GM21717 (cell line): Measurements from ENCODE around the gene CTXN1.
"Not testable (repeated sequence)": the region's sequence is repeated elsewhere in the genome, so short reads cannot be mapped to it uniquely, and the experiment has no call there.

ENCODE experiments used
- ATAC-seq: cut with Tn5 transposase; IDR thresholded peaks from one replicate; pipeline ENCODE4 v1.9.1; 2021; ENCODE audit warnings: mild to moderate bottlenecking, moderate library complexity; ENCODE audit not compliant: unreplicated experiment

Gene CTXN1

DNA sequence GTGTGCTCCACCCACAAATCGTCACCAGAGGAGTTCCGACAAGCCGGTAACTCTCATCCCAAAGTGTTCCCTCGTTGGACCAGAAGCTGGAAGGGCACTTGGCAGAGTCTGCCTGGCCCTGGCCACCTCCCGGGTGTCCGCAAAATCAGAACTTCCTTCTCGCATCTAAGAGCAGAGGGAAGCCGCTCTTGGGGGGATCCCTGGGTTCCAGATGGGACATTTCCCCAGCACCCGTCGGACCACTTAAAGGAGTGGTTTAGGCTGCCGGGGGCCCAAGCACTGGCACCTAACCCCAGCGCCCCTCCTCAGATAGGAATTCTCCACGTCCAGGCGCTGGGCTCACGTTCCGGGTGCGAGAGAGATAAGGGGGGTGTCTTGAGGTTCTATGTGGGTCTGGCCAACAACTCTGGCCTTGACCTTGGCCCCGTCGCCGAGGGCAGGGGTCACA is 23.1 kb downstream of the CTXN1 start:
- peak; percentile 11 for ATAC-seq

DNA sequence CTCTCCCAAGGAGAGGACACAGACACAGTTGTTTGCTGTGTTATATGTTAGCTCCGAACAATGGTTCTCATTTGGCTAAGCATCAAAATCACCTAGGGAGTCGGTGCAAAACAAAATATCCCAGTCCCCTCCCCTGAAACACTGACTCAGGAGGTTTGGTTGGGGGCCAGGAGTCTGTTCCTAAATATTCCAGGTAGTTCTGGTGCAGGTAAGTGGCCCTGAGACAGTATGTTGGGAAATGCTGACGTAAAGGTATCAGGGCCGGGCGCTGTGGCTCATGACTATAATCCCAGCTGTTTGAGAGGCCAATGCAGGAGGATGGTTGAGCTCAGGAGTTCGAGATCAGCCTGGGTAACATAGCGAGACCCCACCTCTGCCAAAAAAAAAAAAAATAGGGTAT is 24.6 kb downstream of the CTXN1 start:
- ATAC-seq: no peak

DNA sequence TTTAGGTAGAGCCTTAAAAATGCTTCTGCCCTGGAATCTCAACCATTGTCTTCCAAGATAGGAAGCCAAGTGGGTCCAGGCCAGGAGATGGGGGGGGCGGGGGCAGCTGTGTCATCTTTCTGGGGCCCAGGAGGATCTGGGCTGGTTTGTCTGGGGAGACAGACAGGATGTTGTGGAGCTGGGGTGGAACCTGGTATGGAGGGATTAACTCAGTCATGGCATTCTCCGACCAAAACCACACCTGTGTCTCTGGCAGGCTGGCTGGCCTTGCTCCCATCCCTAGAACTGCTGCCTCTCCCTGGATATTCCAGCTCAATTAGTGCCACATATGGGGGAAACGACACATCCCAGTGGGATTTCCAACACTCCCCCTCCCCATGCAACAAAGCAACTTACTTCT is 25.0 kb downstream of the CTXN1 start:
- ATAC-seq: no peak

DNA sequence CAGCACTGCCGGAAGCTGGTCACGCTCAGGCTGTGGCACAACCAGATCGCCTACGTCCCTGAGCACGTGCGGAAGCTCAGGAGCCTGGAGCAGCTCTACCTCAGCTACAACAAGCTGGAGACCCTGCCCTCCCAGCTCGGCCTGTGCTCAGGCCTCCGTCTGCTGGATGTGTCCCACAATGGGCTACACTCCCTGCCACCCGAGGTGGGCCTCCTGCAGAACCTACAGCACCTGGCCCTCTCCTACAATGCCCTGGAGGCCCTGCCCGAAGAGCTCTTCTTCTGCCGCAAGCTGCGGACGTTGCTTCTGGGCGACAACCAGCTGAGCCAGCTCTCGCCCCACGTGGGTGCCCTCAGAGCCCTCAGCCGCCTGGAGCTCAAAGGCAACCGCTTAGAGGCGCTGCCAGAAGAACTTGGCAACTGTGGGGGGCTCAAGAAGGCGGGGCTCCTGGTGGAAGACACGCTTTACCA is 25.5 kb downstream of the CTXN1 start:
- ATAC-seq: no peak

DNA sequence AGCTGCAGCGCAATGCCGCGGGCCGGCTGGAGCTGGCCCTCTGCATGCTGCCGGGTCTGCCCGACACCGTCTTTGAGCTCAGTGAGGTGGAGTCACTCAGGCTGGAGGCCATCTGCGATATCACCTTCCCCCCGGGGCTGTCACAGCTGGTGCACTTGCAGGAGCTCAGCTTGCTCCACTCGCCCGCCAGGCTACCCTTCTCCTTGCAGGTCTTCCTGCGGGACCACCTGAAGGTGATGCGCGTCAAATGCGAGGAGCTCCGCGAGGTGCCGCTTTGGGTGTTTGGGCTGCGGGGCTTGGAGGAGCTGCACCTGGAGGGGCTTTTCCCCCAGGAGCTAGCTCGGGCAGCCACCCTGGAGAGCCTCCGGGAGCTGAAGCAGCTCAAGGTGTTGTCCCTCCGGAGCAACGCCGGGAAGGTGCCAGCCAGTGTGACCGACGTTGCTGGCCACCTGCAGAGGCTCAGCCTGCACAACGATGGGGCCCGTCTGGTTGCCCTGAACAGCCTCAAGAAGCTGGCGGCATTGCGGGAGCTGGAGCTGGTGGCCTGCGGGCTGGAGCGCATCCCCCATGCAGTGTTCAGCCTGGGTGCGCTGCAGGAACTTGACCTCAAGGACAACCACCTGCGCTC is 26.1 kb downstream of the CTXN1 start:
- no peak for ATAC-seq

DNA sequence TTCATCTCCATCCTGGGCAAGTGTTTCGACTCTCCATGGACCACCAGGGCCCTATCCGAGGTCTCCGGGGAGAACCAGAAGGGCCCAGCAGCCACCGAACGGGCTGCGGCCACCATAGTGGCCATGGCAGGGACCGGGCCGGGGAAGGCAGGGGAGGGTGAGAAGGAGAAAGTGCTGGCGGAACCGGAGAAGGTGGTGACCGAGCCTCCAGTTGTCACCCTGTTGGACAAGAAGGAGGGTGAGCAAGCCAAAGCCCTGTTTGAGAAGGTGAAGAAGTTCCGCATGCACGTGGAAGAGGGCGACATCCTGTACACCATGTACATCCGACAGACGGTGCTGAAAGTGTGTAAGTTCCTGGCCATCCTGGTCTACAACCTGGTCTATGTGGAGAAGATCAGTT is 27.0 kb downstream of the CTXN1 start:
- no peak for ATAC-seq

DNA sequence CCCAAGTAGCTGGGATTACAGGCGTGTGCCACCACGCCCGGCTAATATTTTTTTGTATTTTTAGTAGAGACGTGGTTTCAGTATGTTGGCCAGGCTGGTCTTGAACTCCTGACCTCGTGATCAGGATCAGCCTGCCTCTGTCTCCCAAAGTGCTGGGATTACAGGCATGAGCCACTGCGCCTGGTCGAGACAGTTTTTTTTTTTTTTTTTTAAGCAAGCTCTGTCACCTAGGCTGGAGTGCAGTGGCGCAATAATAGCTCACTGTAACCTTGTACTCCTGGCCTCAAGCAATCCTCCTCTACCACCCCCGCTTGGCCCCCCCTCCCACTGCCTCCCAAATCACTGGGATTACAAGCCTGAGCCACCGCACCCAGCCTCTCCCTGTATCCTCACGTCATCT is 28.6 kb downstream of the CTXN1 start:
- no peak for ATAC-seq

DNA sequence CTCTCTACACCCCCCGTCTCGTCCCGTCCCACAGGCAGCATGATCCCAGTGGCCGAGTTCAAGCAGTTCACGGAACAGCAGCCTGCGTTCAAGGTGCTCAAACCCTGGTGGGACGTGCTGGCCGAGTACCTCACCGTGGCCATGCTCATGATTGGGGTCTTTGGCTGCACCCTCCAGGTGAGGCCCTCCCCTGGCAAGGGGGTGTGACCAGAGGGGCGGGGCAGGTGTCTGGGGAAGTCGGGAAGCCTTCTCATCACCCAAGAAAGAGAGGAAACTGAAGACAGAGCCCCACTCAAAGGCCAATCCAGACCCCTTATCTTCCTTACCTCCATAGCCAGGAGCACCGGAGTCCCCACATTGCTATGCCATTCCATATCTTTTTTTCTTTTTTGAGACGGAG is 30.4 kb downstream of the CTXN1 start:
- ATAC-seq: no peak

DNA sequence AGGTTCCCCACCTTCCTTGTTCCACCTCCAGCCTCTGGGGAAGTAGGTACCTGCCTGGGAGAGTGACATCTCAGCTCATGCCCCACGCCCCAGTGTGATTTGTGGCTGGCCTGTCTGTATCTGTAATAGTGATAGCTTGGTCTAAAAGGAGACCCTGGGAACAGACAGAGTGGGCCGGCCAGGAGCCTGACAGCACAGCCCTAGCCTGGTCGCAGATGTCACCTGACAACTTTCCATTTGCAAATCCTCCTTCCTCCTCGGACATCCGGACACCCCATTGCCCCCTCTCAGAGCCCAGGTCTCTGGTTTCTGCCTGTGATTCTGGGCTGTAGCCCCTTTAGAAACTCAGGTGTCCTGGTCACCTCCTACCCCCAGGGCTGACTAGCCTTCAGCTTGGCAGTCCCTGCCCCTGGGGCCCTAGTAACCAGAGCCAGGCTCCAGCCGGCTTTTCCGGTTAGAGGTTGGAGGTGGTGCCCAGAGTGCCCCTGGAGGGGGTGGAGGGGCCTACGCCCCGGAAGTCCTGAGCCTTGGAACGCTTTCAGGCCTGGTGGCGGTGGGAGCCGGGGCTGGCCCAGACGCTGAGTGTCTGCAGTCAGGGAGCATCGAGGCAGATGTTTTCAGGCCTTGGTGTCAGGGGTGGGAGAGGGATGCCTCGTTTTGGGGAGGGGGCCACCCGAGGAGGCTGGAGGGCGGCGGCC is 31.2 kb downstream of the CTXN1 start:
- no peak for ATAC-seq

DNA sequence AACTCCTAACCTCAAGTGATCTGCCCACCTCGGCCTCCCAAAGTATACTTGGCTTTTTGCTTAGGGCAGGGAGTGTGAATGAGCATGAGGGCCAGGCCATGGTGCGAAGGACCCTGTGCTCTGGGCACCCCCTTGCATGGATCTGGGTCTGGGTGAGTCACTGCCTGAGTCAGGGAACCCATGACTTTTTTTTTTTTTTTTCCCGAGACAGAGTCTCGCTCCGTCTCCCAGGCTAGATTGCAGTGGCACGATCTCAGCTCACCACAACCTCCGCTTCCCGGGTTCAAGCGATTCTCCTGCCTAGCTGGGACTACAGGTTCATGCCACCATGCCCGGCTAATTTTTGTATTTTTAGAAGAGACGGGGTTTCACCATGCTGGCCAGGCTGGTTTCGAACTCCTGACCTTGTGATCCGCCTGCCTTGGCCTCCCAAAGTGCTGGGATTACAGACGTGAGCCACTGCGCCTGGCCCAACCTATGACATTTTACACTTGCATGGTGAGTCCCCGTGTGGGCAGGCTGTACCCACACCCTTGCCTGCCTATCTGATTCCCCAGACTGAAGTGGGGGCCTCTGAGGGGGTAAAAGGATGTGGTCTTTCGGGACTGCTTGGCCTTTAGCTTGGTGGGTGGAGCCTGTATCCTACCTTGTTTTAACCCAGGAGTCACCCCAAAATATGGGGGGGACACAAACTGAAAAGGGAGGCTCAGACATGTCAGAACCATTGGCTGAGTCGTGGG is 32.4 kb downstream of the CTXN1 start:
- ATAC-seq: not testable (repeated sequence)

DNA sequence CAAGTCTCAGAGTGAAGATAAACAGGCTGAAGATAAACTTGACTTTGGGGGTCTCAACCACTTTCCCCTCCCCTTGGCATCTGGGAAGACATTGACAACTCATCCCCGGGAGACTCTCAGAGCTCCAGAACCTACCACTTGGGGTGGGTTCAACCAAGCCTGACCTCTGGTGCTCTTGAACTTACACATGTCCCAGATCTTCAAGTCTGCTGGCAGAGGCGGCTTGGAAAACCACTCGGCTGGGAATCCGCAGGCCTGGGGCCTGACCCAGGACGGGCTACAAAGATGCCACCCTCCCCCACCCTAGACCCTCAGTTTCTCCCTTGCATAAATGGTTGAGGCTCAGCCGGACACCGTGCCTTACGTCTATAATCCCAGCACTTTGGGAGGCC is 37.1 kb downstream of the CTXN1 start:
- ATAC-seq: no peak

DNA sequence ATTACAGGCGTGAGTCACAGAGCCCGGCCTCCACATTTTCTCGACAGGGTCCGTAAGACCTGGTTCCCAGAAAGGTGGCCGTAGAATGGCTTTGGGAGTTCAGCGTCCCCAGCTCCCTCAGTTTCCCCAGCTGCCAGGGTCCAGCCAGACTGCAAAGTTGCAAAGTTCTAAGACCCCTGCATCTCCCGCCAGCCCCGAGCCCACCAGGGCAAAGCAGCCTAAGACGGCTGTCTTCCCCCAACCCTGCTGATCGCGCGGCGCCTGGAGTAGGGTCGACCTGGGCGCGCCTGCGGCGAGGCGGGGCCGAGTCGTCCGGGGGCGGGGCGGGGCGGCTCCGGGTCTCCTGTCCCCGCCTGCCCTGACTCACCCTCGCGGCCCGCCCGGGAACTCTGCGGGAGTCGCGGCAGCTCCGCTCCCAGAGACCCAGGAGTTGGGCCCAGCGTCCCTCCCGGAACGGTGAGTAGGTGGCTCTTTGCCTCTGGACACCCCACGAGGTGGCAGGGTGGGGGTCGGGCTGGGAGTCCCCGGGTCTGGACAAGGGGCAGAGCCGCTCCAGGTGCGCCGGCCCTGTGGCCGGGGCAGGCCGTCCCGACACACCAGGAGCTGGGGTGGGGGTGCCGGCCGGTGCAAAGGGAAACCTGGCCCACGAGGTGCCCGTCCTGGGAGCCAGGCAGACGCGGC is 37.6 kb downstream of the CTXN1 start, which contains the start of gene LRRC8E:
Gene LRRC8E, plus strand, starts transcription at position 366 of the 681 bp plus-strand sequence. CDS start 7,094 bp downstream, outside the sequence.
- ATAC-seq: no peak

DNA sequence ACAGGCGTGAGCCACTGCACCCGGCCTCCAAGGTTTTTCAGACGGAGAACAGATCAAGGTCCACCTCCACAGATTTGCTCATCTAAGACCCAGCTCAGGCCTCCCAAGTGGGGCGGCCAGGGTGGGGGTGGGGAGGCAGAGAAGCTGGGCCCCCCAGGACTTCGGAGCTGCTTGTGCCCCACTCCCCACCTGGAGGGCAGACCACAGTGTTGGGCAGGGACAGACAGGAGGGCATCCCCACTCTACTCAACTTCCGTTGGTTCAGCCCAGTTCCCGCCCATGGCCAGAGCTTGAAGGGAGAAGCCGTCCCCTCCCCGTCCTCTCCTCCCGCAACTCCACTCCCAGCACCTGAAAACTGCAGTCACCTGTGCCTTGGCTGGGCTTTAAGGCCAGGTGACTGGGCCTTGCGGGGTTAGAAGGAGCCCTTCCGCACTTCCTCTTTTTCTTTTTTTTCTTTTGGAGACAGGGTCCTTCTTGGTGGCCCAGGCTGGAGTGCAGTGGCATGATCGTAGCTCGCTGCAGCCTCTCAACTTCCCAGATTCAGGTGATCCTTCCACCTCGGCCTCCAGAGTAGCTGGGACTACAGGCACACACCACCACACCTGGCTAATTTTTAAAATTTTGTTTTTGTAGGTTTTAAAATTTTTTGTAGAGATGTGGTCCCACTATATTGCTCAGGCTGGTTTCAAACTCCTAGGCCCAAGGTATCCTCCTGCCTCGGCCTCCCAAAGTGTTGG is 38.4 kb downstream of the CTXN1 start:
- no peak for ATAC-seq

DNA sequence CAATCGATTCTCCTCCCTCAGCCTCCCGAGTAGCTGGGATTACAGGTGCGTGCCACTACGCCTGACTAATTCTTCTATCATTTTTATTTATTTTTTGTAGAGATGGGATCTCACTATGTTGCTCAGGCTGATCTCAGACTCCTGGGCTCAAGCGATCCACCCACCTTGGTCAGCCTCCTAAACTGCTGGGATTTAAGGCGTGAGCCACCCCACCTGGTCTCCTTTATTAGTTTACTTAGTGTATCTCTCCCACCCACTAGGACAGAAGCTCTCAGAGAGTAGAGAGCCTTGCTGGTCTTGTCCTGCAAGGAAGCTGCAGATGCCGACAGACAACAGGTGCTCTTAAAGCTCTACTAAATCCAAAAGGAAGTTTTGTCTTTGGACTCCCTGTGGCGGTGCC is 40.1 kb downstream of the CTXN1 start:
- no peak for ATAC-seq

DNA sequence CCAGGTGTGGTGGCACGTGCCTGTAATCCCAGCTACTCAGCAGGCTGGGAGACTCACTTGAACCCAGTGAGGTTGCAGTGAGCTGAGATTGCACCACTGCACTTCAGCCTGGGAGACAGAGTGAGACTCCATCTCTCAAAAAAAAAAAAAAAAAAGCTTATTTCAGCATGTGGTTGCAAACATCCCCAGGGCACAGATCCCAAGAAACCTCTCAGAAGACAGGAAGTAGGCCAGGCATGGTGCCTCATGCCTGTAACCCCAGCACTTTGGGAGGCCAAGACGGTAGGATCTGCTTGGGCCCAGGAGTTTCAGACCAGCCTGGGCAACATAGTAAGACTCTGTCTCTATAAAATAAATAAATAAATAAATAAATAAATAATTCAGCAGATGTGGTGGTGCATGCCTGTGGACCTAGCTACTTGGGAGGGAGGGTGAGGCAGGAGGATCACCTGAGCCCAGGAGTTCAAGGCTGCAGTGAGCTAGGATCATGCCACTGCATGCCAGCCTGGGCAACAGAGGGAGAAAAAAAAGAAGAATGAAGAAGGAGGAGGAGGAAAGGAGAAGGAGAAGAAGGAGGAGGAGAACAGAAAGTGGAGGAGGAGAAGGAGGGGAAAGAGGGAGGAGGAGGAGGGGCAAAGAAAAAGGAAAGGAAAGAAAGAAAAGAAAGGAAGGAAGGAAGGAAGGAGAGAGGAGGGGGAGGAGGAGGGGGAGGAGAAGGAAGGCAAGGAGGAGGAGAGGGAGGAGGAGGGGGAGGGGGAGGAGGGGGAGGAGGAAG is 42.0 kb downstream of the CTXN1 start:
- ATAC-seq: no peak

DNA sequence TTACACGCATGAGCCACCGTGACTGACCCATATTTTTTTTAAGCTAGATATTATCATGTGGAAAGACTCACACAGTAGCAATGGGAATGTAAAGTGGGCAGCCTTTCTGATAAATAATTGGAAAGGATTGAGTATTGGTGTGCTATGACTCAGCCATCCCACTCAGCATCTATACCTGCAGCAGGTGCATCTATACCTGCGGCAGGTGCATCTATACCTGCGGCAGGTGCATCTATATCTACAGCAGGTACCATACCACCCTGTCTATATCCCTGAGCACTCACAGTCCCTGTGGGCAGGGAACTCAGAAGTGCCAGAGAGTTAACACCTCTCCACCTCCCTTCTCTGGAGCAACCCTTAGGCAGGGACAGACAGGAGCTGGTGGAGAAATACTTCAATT is 42.8 kb downstream of the CTXN1 start:
- no peak for ATAC-seq

DNA sequence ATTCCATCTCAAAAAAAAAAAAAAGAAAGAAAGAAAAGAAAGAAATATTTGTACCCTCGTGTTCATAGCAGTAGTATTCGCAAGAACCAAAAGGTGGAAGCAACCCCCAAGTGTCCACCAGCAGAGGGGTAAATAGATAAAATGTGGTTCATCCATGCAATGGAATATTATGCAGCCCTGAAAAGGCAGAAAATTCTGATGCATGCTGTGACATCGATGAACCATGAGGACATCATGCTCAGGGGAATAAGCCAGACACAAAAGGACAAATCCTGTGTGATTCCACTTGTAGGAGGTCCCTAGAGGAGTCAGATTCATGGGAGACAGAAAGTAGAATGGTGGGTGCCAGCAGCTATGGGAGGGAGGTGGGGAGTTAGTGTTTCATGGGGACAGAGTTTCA is 44.0 kb downstream of the CTXN1 start:
- ATAC-seq: no peak

DNA sequence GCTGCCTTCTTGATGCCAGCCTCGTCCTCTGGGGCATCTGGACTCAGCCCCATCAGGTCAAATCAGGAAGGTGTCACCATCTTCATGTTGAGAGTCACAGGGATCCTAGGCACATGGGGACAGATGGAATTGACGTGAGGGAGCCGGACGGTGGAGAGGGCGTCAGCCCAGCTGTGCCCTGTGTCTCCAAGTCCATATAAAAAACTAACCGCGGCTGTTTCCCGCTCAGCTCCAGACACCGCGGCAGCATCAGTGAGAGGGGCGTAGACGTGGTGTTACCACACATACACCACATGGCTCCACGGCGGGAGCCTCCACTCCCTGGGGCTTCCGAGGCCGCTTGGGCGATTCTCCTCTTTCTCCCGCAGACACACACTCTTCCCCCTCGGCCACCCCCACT is 46.1 kb downstream of the CTXN1 start:
- ATAC-seq: no peak

DNA sequence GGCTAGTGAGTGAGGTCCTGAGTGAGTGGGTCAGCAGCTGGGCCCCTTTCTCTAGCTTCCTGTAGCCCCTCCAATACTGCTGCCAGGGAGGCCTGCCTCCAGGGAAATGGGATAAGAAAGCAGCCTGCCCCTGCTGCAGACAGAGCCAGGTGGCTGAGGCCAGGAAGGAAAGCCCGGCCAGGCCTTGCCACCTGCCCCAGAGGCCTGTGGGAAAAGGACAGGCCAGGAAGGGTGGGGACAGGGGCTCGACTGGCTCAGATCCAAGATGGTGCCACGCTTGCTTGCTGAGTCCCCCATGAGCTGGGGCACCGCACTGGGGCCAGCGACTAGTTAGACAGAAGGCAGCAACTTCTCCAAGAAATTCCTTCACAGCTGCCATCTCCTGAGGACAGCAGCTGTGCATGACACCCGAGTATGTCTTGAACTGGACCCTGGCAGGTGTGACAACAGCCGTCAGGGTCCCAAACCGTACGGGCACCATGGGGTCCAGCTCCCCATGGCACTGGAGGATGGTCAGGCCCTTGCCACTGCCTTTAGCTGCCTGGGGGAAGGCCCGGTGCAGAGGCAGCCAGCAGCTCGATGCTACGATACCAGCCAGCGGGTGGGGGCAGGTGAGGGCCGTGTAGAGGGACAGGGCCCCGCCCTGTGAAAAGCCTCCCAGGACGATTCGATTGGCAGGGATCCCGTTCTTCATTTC is 46.7 kb downstream of the CTXN1 start:
- ATAC-seq: no peak
